ENCODE measurements around the gene PIGP. TPM values are rescaled to one million over a fixed set of nuclear protein-coding genes. Genes with fewer than 3 reads are reported as not detected.

Gene PIGP
- total RNA-seq, 4 donors from 2014 or later: 13.9 to 32.1 (median 19.5) TPM

- TF ChIP-seq CTCF (IDR thresholded peaks at IDR 0.05): no peak
- no peak for ATAC-seq (ENCODE audit: low FRiP score)
Measured at GRCh38 chr21:37085726-37086125, 12.9 kb upstream of the PIGP start.

GRCh38 chr21:37082856-37083528 is 10.1 kb upstream of the PIGP start:
- no peak for TF ChIP-seq CTCF (IDR thresholded peaks at IDR 0.05)
- ATAC-seq (ENCODE audit: low FRiP score): no peak
- no peak for DNase-seq (ENCODE audit: low spot score)

More at GRCh38 chr21:37085726-37086125, 12.9 kb upstream of the PIGP start:
- no peak for DNase-seq (ENCODE audit: low spot score)

- ATAC-seq (ENCODE audit: low FRiP score) (no peak), DNase-seq (ENCODE audit: low spot score) (no peak)
- no peak for TF ChIP-seq CTCF (IDR thresholded peaks at IDR 0.05)
Measured at GRCh38 chr21:37082375-37082774, 9.5 kb upstream of the PIGP start.

- no peak for DNase-seq (ENCODE audit: low spot score)
- TF ChIP-seq CTCF (IDR thresholded peaks at IDR 0.05): no peak
- no peak for ATAC-seq (ENCODE audit: low FRiP score)
Measured at GRCh38 chr21:37079211-37079824, 6.4 kb upstream of the PIGP start.

- DNase-seq (ENCODE audit: low spot score): no peak
- ATAC-seq (ENCODE audit: low FRiP score): no peak
- no peak for TF ChIP-seq CTCF (IDR thresholded peaks at IDR 0.05)
Measured at GRCh38 chr21:37077403-37077802, 4.5 kb upstream of the PIGP start.

GRCh38 chr21:37076087-37076850 is 3.4 kb upstream of the PIGP start:
- ATAC-seq (ENCODE audit: low FRiP score) (no peak), DNase-seq (ENCODE audit: low spot score) (no peak)
- no peak for TF ChIP-seq CTCF (IDR thresholded peaks at IDR 0.05)

Data from omental fat pad (tissue), 4 donors.